H1 (cell line): ENCODE data around the gene CCDC88A.

ENCODE experiments used
- BACH1 ChIP-seq: IDR thresholded peaks from 2 replicates; pipeline ENCODE4 v1.6.1; 2012; ENCODE audit warnings: low read length, improper control_type of control experiment
- EP300 ChIP-seq, 2 experiments: IDR thresholded peaks; 1 replicate in 1 of 2; 2 replicates in 1 of 2; pipeline ENCODE4 v1.6.1; 2011 to 2012; ENCODE audit warnings: low read depth in 2 of 2, low read length in 2 of 2, mild to moderate bottlenecking in 2 of 2, borderline replicate concordance in 1 of 2, inconsistent platforms in 1 of 2, moderate library complexity in 1 of 2
- FOSL1 ChIP-seq: IDR thresholded peaks from 2 replicates; pipeline ENCODE4 v1.6.1; 2011; ENCODE audit warnings: mild to moderate bottlenecking, low read depth, low read length, moderate library complexity; ENCODE audit not compliant: insufficient read depth
- GABPA ChIP-seq: IDR thresholded peaks from 2 replicates; pipeline ENCODE4 v1.6.1; 2011; ENCODE audit warnings: mild to moderate bottlenecking, low read length, moderate library complexity, borderline replicate concordance; ENCODE audit not compliant: insufficient read depth
- NRF1 ChIP-seq: IDR thresholded peaks from 2 replicates; pipeline ENCODE4 v1.6.1; 2011; ENCODE audit warnings: mild to moderate bottlenecking, low read depth, low read length, improper control_type of control experiment
- POLR2A ChIP-seq, 2 experiments: IDR thresholded peaks; 1 replicate in 1 of 2; 2 replicates in 1 of 2; pipeline ENCODE4 v1.6.1; 2011; ENCODE audit warnings: low read depth in 2 of 2, low read length in 2 of 2, mild to moderate bottlenecking in 2 of 2; ENCODE audit errors: control extremely low read depth in 1 of 2
- POLR2AphosphoS5 ChIP-seq: IDR thresholded peaks from 2 replicates; pipeline ENCODE4 v1.6.1; 2011; ENCODE audit warnings: low read depth, low read length
- RXRA ChIP-seq: IDR thresholded peaks from 2 replicates; pipeline ENCODE4 v1.6.1; 2011; ENCODE audit warnings: low read depth, mild to moderate bottlenecking, low read length, moderate library complexity; ENCODE audit not compliant: insufficient read depth
- SRF ChIP-seq: IDR thresholded peaks from 2 replicates; pipeline ENCODE4 v1.6.1; 2011; ENCODE audit warnings: mild to moderate bottlenecking, low read depth, low read length, moderate library complexity
- TAF1 ChIP-seq: IDR thresholded peaks from 2 replicates; pipeline ENCODE4 v1.6.1; 2011; ENCODE audit warnings: mild to moderate bottlenecking, low read depth, low read length
- TBP ChIP-seq: IDR thresholded peaks from 2 replicates; pipeline ENCODE4 v1.6.1; 2011; ENCODE audit warnings: low read depth, low read length, improper control_type of control experiment
- USF2 ChIP-seq: IDR thresholded peaks from 2 replicates; pipeline ENCODE4 v1.6.1; 2011; ENCODE audit warnings: low read length, improper control_type of control experiment
- TF ChIP-seq, protein P1 (sequence below), 3 experiments: IDR thresholded peaks; 1 replicate in 2 of 3; 2 replicates in 1 of 3; pipeline versions ENCODE4 v1.5.1 to v1.6.1; 2011; ENCODE audit warnings: low read length in 3 of 3, mild to moderate bottlenecking in 3 of 3, inconsistent platforms in 2 of 3, low read depth in 1 of 3, moderate library complexity in 1 of 3; ENCODE audit not compliant: insufficient read depth in 1 of 3; ENCODE audit errors: control extremely low read depth in 1 of 3

DNA sequence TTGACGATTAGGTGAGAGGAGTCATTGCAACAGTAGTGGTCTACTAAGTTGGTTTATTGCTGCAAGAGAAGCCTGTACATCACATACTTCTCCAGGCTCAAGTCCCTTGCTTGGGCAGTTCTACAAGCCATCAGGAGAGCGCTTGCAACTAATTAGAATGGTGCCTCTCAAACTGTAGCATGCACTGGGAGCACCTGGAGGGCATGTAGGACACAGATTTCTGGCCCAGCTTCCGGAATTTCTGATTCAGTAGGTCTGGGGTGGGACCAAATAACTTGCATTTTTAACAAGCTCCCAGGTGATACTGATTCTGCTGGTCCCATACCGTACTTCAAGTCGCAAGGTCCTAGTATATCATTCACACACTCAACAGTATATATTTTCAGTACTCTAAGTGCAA lies 34.5 kb upstream of the CCDC88A start:
- TF ChIP-seq USF2 = no peak
- TF ChIP-seq EP300 (IDR thresholded peaks at IDR 0.05; ENCODE audit: borderline replicate concordance in 1 of 2, low read depth in 2 of 2, low read length in 2 of 2) = no peak
- no peak for TF ChIP-seq RXRA
- no peak for TF ChIP-seq BACH1
- TF ChIP-seq POLR2A (IDR thresholded peaks at IDR 0.05; ENCODE audit: control extremely low read depth in 1 of 2, low read depth in 2 of 2, low read length in 2 of 2) = no peak
- no peak for TF ChIP-seq POLR2AphosphoS5
- TF ChIP-seq, protein P1, sequence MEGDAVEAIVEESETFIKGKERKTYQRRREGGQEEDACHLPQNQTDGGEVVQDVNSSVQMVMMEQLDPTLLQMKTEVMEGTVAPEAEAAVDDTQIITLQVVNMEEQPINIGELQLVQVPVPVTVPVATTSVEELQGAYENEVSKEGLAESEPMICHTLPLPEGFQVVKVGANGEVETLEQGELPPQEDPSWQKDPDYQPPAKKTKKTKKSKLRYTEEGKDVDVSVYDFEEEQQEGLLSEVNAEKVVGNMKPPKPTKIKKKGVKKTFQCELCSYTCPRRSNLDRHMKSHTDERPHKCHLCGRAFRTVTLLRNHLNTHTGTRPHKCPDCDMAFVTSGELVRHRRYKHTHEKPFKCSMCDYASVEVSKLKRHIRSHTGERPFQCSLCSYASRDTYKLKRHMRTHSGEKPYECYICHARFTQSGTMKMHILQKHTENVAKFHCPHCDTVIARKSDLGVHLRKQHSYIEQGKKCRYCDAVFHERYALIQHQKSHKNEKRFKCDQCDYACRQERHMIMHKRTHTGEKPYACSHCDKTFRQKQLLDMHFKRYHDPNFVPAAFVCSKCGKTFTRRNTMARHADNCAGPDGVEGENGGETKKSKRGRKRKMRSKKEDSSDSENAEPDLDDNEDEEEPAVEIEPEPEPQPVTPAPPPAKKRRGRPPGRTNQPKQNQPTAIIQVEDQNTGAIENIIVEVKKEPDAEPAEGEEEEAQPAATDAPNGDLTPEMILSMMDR (IDR thresholded peaks at IDR 0.05; ENCODE audit: control extremely low read depth in 1 of 3, insufficient read depth in 1 of 3, low read depth in 1 of 3, low read length in 3 of 3) = no peak
- TF ChIP-seq SRF = no peak
- no peak for TF ChIP-seq TAF1
- no peak for TF ChIP-seq GABPA
- TF ChIP-seq NRF1 = no peak
- no peak for TF ChIP-seq TBP
- no peak for TF ChIP-seq FOSL1
